ENCODE data around the gene CALCOCO1. TPM values are rescaled to one million over a fixed set of nuclear protein-coding genes. Genes with fewer than 3 reads are reported as not detected.
A peak's percentile ranks its signal among the peaks of the same experiment; 100 is the strongest.

The CALCOCO1 gene
- total and polyA plus RNA-seq, 9 of the 15 experiments (the other 6 are each of a cell fraction or from before 2014, with no cell fraction given), result 1.9 to 31.8 (median 11.0) TPM

DNA sequence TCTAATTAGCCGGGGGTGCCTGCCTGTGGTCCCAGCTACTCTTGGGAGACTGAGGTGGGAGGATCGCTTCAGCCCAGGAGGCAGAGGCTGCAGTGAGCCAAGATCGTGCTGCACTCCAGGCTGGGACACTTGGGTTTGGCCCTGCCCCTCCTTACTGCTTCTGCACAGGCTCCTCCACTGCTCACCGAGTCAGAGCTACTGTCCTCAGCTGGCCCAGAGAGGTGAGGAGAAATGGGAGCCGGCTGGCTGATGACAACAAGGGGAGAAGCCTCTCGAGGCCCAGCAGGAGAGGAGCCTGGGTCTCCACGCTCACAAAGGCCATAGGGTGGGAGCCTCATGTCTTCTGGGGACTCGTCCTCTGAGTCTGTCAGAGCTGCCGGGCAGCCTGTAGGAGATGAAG, 13.7 kb downstream of the CALCOCO1 start:
- ChIA-PET POLR2A (interaction anchor here (0.6 to 1.4 kb wide), 4 partner anchors 10 to 1329 kb away, joined by 3 to 5 read pairs (median 4); partner anchors contain the start of genes CALCOCO1 and CSAD), CTCF (ENCODE audit: low intra/inter-chr PET ratio) (interaction anchor here (0.7 kb wide), 1 partner anchor 25 kb away, joined by 3 read pairs; no protein-coding TSS in a partner anchor)
- Histone ChIP-seq H3K4me3 (no peak overlapping the region), H3K27me3 (ENCODE audit: control insufficient read depth in 2 of 2, insufficient read depth in 2 of 2, low read length in 2 of 2) (peaks cover 17 to 62% of the 10 kb centered on the region in 2 experiments), H3K79me2 (ENCODE audit: control insufficient read depth, insufficient read depth, low read length) (no peaks in the 10 kb centered on the region), H3K27ac (ENCODE audit: extremely low read depth, low read depth, low read length) (no peak overlapping the region), H3K9me1 (ENCODE audit: control insufficient read depth, insufficient read depth, low read length) (no peaks in the 10 kb centered on the region), H3K9ac (ENCODE audit: insufficient read depth in 1 of 2, low read depth in 2 of 2, low read length in 2 of 2) (0 out of 4 replicates have a peak overlapping the region, but pooled peaks of 1 of the 2 experiments have one; percentile 26), H3K9me3 (replicated peaks; ENCODE audit: control insufficient read depth, insufficient read depth, low read depth, low read length) (no peaks in the 10 kb centered on the region), H3K4me2 (ENCODE audit: insufficient read depth, low read length) (no peak overlapping the region), H3K36me3 (ENCODE audit: control insufficient read depth, insufficient read depth, low read length) (no peaks in the 10 kb centered on the region), H3K4me1 (replicated peaks in 1 of 2; ENCODE audit: control insufficient read depth in 2 of 2, insufficient read depth in 2 of 2, low read length in 2 of 2) (no peaks in the 10 kb centered on the region), H2AFZ (ENCODE audit: low read depth, low read length) (no peak overlapping the region), H4K20me1 (replicated peaks; ENCODE audit: control insufficient read depth, insufficient read depth, low read length) (peaks cover 15% of the 10 kb centered on the region; the same call in 1 of the 2 replicates)
- BruUV-seq (replicated peaks), result no TSS peak
- intact Hi-C loops (cut with micrococcal nuclease) (no loop called here), in situ Hi-C loops (cut with MboI) (no loop called here)
- WGBS (ENCODE audit: insufficient coverage, low coverage, missing lambda C conversion rate), result 10% methylated on average over 9 of the region's 9 CpGs
- DNase-seq (ENCODE audit: extremely low read depth in 1 of 4, low spot score in 3 of 4) (no peak), ATAC-seq (no peak; the same call in 2 of the 3 replicates), FAIRE-seq (no peak)
- no peak for TF ChIP-seq CBX2 (IDR thresholded peaks at IDR 0.05; ENCODE audit: insufficient read depth, low read length, poor library complexity, severe bottlenecking)

DNA sequence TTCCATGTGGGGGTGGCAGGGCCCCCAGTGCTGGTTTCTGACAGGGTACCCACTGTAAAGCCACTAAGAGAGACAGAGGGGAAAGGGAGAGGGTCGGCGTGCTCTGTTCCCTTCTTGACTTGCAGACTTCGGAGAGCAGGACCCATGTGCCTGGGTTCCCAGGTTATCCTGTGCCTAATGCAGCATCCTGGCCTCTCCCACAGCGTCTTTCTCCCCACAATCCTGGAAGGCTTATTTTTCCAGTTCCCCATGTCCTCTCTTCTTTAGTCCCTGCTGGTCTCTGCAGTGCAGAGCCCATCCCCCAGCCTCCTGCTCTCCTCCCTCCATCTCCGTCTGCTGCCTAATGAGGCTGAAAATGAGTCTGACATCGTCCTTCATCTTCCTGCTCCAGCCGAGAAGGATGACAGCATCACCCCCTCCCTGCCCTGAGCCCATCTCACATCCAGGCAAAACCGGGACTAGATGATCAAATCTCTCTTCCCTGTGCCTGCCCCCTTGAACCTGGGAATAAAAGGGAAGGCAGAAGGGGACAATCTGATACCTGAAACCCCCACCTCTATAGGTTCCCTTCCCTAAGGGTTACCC, 15.1 kb downstream of the CALCOCO1 start:
- no peak overlapping the region for H3K27ac ChIP-seq (ENCODE audit: extremely low read depth, low read depth, low read length)
- DNase-seq (ENCODE audit: extremely low read depth in 1 of 4, low spot score in 3 of 4) (no peak), ATAC-seq (no peak), FAIRE-seq (no peak)
- no peaks in the 10 kb centered on the region for H3K9me1 ChIP-seq (ENCODE audit: control insufficient read depth, insufficient read depth, low read length)
- H3K79me2 ChIP-seq (ENCODE audit: control insufficient read depth, insufficient read depth, low read length), result no peaks in the 10 kb centered on the region
- no peak overlapping the region for H3K4me2 ChIP-seq (ENCODE audit: insufficient read depth, low read length)
- peaks cover 26 to 73% of the 10 kb centered on the region in 2 experiments for H3K27me3 ChIP-seq (ENCODE audit: control insufficient read depth in 2 of 2, insufficient read depth in 2 of 2, low read length in 2 of 2)
- CTCF ChIA-PET (ENCODE audit: low intra/inter-chr PET ratio), result interaction anchor here (0.6 kb wide), 1 partner anchor 67 kb away, joined by 4 read pairs; no protein-coding TSS in a partner anchor
- H2AFZ ChIP-seq (ENCODE audit: low read depth, low read length), result no peak overlapping the region
- no TSS peak for BruUV-seq (replicated peaks)
- H3K4me3 ChIP-seq, result no peak overlapping the region
- H3K9me3 ChIP-seq (replicated peaks; ENCODE audit: control insufficient read depth, insufficient read depth, low read depth, low read length), result no peaks in the 10 kb centered on the region
- WGBS (ENCODE audit: insufficient coverage, low coverage, missing lambda C conversion rate), result under 1% methylated on average over 6 of the region's 8 CpGs
- no peaks in the 10 kb centered on the region for H3K4me1 ChIP-seq (replicated peaks in 1 of 2; ENCODE audit: control insufficient read depth in 2 of 2, insufficient read depth in 2 of 2, low read length in 2 of 2)
- no peak overlapping the region for H3K9ac ChIP-seq (ENCODE audit: insufficient read depth in 1 of 2, low read depth in 2 of 2, low read length in 2 of 2)
- intact Hi-C loops (cut with micrococcal nuclease), result no loop called here
- in situ Hi-C loops (cut with MboI), result no loop called here
- POLR2A ChIA-PET, result no interaction called here
- peaks cover 15% of the 10 kb centered on the region; the same call in 1 of the 2 replicates for H4K20me1 ChIP-seq (replicated peaks; ENCODE audit: control insufficient read depth, insufficient read depth, low read length)
- H3K36me3 ChIP-seq (ENCODE audit: control insufficient read depth, insufficient read depth, low read length), result no peaks in the 10 kb centered on the region
- TF ChIP-seq, protein P1, sequence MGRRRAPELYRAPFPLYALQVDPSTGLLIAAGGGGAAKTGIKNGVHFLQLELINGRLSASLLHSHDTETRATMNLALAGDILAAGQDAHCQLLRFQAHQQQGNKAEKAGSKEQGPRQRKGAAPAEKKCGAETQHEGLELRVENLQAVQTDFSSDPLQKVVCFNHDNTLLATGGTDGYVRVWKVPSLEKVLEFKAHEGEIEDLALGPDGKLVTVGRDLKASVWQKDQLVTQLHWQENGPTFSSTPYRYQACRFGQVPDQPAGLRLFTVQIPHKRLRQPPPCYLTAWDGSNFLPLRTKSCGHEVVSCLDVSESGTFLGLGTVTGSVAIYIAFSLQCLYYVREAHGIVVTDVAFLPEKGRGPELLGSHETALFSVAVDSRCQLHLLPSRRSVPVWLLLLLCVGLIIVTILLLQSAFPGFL (CRISPR knock-in tag; IDR thresholded peaks at IDR 0.05), result no peak
- TF ChIP-seq, protein P2, sequence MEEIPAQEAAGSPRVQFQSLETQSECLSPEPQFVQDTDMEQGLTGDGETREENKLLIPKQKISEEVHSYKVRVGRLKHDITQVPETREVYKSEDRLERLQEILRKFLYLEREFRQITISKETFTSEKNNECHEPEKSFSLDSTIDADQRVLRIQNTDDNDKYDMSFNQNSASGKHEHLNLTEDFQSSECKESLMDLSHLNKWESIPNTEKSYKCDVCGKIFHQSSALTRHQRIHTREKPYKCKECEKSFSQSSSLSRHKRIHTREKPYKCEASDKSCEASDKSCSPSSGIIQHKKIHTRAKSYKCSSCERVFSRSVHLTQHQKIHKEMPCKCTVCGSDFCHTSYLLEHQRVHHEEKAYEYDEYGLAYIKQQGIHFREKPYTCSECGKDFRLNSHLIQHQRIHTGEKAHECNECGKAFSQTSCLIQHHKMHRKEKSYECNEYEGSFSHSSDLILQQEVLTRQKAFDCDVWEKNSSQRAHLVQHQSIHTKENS (CRISPR knock-in tag; IDR thresholded peaks at IDR 0.05), result no peak
- TF ChIP-seq RAD21 (CRISPR knock-in tag; conservative IDR thresholded peaks at IDR 0.05 in 1 of 2, IDR thresholded peaks at IDR 0.05 in 1 of 2) (no peak), POLR2G (IDR thresholded peaks at IDR 0.05; ENCODE audit: low read depth, low read length) (no peak), MTF1 (CRISPR knock-in tag; IDR thresholded peaks at IDR 0.05; ENCODE audit: borderline replicate concordance) (no peak), NONO (IDR thresholded peaks at IDR 0.05; ENCODE audit: low read depth in 2 of 2, low read length in 1 of 2) (no peak), RBFOX2 (IDR thresholded peaks at IDR 0.05; ENCODE audit: low read depth, low read length) (no peak)
- TF ChIP-seq, protein P3, sequence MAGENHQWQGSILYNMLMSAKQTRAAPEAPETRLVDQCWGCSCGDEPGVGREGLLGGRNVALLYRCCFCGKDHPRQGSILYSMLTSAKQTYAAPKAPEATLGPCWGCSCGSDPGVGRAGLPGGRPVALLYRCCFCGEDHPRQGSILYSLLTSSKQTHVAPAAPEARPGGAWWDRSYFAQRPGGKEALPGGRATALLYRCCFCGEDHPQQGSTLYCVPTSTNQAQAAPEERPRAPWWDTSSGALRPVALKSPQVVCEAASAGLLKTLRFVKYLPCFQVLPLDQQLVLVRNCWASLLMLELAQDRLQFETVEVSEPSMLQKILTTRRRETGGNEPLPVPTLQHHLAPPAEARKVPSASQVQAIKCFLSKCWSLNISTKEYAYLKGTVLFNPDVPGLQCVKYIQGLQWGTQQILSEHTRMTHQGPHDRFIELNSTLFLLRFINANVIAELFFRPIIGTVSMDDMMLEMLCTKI (IDR thresholded peaks at IDR 0.05; ENCODE audit: partially characterized antibody), result no peak
